DLD1 (cell line): Measurements from ENCODE around the gene PRKAR2B.
"Not testable (repeated sequence)": the region's sequence is repeated elsewhere in the genome, so short reads cannot be mapped to it uniquely, and the experiment has no call there.

Source experiments
- in situ Hi-C: cut with HindIII; loops from 2 replicates; pipeline ENCODE4 v1.10.0; 2017; ENCODE audit warnings: low sequenced_read_pairs

The PRKAR2B gene

DNA sequence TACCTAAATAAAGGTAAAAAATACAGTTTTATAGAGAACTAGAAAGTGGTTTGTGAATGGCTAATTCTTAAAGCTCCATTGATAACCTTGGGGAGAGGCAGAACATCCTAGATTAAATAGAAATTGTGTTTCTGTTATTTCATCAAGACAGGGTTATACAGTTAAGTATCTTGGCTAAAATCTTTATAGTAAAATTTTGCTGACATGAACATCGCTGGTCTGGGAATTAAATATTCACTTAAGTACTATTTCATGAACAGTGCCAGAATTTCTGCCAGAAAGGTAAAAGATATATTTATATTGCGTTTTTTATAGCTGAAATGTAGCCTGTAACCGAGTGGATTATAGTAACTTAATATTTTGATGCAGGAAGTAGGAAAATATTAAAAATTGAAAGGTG lies 70.6 kb downstream of the PRKAR2B start:
- in situ Hi-C loops = no loop called here

GRCh38 chr7:107115762-107116540 lies 71.4 kb downstream of the PRKAR2B start:
- in situ Hi-C loops = no loop called here

GRCh38 chr7:107118109-107118900 lies 73.8 kb downstream of the PRKAR2B start:
- in situ Hi-C loops = no loop called here

DNA sequence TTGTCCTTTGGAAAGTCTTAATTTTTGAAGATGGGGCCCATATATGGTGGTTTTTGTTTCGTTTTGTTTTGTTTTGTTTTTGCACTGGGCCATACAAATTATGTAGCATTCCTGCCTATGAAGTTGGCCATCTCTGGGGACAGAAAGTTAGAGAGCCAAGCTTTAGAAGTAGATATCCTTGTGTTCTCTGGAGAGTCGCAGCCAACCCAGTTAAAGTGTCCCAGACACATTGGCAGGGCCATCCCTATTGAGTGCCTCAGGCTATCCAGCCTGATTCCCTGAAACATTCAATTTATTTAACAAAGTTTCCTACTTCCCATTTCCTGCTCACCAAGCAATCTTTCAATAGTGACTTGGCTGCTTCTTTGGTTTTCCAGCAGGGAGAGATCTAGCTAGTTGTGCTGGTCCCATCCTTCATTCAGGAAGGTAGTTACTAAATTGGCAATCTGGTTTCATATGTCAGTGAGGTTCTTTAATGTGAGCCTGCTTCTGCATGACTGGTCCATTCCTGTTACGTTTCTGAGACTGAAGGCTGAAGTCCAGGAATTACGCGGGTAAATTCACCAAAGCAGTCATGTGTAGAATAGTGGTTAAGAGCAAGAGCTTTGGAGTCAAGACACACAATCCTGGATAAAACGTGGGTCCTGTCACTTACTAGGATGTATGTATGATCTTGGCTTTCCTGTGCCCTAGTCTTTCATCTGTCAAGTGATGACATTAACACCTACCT lies 75.0 kb downstream of the PRKAR2B start:
- in situ Hi-C loops = no loop called here

GRCh38 chr7:107122486-107122911 lies 78.0 kb downstream of the PRKAR2B start:
- in situ Hi-C loops = no loop called here

GRCh38 chr7:107123392-107123791 lies 78.9 kb downstream of the PRKAR2B start:
- in situ Hi-C loops = no loop called here

- in situ Hi-C loops = no loop called here
Observed at GRCh38 chr7:107125475-107125874, 81.0 kb downstream of the PRKAR2B start.

GRCh38 chr7:107128217-107128616 lies 83.7 kb downstream of the PRKAR2B start:
- in situ Hi-C loops = no loop called here

DNA sequence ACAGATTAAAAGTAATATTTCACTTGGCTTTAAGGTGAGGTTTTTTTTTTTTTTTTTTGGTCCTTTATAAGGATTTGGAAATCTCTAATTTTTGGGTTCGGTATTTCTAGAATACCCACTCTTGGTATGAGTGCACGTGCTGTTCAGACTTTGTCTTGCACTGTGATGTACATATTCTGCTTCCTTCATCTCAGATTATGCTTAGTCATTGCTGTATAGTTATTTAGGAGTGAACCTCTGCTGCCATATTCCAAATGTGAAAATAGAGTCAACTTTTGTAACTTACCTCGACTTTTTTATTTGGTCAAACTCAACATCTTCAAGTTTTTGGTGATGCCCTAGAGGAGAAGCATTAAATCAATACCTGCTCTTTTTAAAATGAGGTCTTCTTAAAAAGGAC lies 84.2 kb downstream of the PRKAR2B start:
- in situ Hi-C loops = no loop called here

DNA sequence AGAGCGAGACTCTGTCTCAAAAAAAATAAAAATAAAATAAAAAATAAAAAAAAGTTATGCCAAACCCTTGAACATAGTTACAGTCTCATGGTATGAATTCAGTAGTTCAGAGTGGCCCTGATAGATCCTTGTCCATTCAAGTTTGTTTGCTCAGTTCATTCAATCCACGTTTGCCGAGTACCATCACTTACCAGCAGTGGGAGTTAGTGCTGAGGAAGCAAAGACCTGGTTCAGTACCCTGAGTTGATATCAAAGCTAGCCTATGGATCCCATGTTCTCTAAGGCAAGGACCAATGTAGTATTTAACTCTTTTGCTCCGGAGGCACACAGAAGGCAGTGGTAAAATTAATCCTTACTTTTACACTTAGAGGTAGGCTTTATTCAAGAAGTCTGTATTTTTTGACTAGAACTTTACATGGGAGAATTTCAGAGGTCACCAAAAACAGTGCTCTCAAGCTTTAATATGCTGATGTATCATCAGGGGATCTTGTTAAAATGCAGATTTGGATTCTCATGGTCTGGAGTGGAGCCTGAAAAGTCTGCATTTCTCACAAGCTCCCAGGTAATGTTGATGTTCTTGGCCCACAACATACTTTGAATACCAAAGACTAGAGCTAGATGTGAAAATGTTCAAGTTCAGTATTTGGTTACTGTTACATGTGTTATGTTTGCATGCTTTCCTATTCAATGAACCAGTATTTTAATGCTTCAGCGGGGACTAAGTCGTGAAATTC lies 86.1 kb downstream of the PRKAR2B start:
- in situ Hi-C loops = no loop called here

DNA sequence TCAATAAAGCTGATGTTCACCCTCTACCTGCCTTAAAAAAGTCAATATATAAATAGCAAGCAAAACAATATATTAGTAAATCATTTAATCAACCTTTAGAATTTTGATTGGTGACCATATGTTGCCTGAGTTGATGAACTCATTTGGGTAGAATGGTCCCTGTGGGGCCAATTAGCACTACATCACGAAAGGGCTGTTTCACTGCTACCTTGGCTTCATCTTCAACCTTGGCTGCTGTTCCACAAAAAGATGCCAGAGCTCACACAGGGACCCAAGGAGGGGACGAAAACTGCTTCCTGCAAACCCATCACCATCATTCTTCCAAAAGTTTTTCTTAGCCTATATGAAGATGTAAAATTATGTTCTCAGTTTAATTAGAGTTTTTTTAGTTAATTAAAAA lies 88.9 kb downstream of the PRKAR2B start:
- in situ Hi-C loops = no loop called here

GRCh38 chr7:107138696-107139420 lies 94.4 kb downstream of the PRKAR2B start:
- in situ Hi-C loops = no loop called here

GRCh38 chr7:107143875-107144274 lies 99.4 kb downstream of the PRKAR2B start:
- in situ Hi-C loops = not testable (repeated sequence)

- in situ Hi-C loops = no loop called here
Observed at GRCh38 chr7:107145067-107145838, 100.7 kb downstream of the PRKAR2B start.

DNA sequence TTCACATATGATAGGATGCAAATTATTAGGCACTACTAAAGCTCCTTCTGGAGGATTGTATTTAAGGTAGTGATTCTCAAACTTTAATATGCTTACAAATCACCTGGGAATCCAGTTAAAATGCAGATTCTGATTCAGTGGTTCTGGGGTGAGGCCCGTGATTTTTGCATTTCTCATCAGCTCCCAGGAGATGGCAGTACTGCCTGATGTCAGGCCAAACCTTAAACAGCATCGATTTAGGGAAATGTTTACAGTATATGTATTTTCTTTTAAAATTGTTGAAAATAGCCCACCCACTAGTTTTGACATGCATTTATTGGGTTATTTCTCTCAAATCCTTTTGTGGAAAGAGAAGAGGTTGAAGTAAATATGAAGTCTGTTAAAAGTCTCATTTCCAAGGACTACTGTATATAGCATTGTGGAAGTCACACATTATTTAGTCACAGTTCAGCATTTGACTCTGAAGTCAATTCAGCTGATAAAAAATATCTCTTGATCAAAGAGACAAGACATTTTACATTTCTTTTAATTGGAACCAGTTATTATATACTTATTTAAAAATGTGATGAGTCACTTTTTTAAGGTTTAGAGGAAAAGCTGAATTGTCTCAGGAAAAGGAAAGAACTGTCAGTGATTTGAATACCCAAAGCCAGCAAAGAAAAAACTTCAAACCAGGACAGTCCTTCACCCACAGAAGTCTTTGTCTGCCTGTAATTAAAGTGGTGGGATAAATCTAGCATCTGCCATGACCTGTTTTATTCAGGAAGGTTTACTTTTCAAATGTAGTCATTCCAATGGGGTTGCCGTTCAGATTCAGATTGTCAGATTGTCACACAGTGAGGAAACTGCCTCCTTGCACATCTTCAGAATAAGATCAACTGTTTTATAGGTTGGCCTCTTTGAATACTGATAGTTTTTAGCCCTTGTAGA lies 103.2 kb downstream of the PRKAR2B start:
- in situ Hi-C loops = no loop called here

DNA sequence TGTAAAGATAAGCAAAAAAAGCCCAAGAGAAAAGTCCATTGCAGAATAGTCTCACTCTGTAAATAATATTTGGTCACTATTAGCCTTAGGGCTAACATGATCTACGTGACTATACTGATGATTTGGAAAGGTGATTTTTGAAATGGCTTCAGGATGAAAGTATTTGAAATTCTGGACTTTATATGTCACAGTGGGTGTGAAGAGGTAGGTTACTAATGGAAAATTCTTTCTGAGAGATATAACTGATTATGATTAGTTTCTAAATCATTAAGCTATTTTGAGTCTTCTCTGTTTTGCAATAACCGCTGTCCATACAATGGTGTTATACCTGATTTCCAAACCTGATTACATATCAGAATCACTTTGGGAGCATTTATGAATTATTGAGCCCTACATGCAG lies 104.2 kb downstream of the PRKAR2B start:
- in situ Hi-C loops = no loop called here

DNA sequence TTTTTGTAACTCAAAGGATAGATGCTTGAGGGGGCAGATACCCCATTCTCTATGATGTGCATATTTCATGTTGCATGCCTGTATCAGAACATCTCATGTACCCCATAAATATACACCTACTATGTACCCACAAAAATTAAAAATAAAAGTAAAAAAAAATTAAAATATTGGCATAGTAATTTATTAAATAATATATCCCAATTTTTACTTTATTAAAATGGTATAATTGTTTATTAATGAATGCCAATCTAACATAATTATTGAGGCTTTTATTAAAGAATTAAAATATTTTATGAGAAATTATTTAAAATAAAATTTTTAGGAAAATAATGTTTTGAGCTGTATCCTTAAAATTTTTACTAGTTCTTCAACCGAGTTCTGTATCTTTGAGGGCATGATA lies 105.4 kb downstream of the PRKAR2B start:
- in situ Hi-C loops = no loop called here

DNA sequence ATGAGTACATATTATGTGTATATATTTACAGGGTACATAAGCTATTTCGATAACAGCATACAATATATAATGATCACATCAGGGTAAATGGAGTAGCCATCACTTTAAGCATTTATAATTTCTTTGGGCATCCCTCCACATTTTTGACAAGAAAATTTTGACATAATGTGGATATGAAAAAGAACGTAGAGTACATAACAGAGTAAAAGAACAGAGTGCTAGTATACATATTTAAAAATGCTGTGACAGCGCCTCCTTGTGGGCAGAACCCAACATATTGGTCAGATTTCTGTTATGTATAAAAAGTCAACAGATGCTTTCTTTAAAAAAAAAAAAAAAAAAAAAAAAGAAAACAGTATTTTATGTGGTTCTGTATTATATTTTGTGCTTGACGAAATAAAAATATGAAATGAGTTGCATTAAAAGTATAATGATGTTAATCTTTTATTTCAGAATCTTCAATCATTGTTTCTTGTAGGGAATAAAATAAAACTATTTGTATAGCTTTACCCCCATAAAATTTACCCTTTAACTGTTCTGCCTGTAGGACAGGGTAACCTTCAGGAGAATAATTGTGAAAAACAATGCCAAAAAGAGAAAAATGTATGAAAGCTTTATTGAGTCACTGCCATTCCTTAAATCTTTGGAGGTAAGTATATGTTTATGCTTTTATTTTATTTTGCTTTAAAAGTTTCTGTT lies 106.0 kb downstream of the PRKAR2B start:
- in situ Hi-C loops = no loop called here
